Activated naive CD8-positive, alpha-beta T cell treated with anti-CD3 and anti-CD28 coated beads, Interleukin-2, amount 50 U/mL, for 24 hours (primary cell): ENCODE data around the gene MRPL14.

Experiments used
- ATAC-seq: fragments of 150-1000 bp; cut with Tn5 transposase; one replicate; pipeline ENCODE4 v1.10.0; 2021
- DNase-seq: peaks from one replicate; pipeline ENCODE4 v3.0.0; 2021
- H3K27ac Mint-ChIP-seq: one replicate; pipeline ENCODE4 v1.8.0; 2021; ENCODE audit warnings: mild to moderate bottlenecking, mixed read lengths
- H3K27me3 Mint-ChIP-seq: one replicate; pipeline ENCODE4 v1.8.0; 2021; ENCODE audit warnings: mixed read lengths
- H3K36me3 Mint-ChIP-seq: one replicate; pipeline ENCODE4 v1.8.0; 2021; ENCODE audit warnings: low read depth, mixed read lengths
- H3K4me1 Mint-ChIP-seq: one replicate; pipeline ENCODE4 v1.8.0; 2021; ENCODE audit warnings: mixed read lengths
- H3K4me3 Mint-ChIP-seq: one replicate; pipeline ENCODE4 v1.8.0; 2021; ENCODE audit warnings: mild to moderate bottlenecking, moderate library complexity, mixed read lengths
- H3K9me3 Mint-ChIP-seq: one replicate; pipeline ENCODE4 v1.8.0; 2021; ENCODE audit warnings: mixed read lengths

The MRPL14 gene

GRCh38 chr6:44090465-44090864, 36.8 kb downstream of the MRPL14 start:
- Mint-ChIP-seq H3K36me3 (no peaks in the 10 kb centered on the region), H3K27ac (no peak overlapping the region), H3K4me3 (no peak overlapping the region), H3K27me3 (no peaks in the 10 kb centered on the region), H3K4me1 (peaks cover 10% of the 10 kb centered on the region), H3K9me3 (no peaks in the 10 kb centered on the region)
- ATAC-seq (peak; percentile 74), DNase-seq (no peak)

DNA sequence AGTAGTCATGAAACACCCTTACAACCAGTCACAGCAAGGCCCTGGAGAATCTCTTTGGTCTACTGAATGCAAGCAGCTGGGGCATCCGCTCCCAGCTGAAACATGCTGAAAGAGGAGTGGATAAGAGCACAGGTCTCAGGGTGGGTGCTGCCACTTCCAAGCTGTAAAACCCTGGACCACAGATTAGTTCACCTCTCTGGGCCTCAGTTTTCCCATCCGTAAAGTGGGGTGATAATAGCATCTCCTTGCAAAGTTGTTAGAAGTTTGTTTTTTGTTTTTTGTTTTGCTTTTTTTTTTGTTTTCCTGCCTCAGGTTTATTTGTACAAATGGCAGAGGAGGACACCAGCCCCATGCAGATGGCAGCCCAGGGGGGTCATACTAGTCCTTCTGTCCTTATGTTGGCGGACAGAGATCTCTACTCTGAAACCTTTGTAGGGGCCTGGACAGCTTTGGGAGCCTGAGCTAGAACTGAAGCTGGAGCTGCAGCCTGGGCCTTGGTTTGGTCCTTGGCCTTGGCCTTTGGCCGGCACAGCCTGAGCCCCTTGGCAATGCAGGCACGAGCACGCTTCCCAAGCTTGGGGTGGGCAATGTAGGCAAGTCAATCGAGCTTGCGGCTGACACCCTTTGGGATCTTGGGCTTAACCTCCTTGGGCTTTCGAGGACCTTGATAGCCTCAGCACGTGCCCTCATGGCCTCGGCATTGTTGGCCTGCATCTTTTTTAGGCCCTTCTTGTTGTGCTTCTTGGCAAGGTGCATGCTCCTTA, 38.2 kb downstream of the MRPL14 start:
- no peaks in the 10 kb centered on the region for H3K36me3 Mint-ChIP-seq

DNA sequence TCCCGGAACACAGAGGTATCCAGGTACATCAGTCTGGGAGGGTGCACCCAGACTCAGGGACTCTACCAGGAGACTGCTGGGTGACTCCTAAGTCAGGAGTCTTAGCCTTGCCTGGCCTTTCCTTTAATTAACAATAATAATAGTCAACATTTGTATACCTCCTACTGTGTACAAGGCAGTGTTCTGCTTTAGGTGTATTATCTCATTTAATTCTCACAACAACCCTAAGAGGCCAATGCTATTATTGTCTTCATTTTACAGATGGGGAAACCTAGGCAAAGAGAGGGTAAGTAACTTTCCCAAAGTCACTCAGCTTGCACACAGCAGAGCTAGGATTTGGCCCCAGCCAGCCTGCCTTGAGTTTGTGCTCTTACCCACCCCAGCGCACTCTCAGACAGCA, 39.6 kb downstream of the MRPL14 start:
- Mint-ChIP-seq H3K4me3 (no peak overlapping the region), H3K4me1 (peaks cover 14% of the 10 kb centered on the region), H3K27me3 (no peaks in the 10 kb centered on the region), H3K9me3 (no peaks in the 10 kb centered on the region), H3K27ac (no peak overlapping the region), H3K36me3 (no peaks in the 10 kb centered on the region)
- ATAC-seq (no peak), DNase-seq (no peak)

More for the DNA sequence above, 38.2 kb downstream of the MRPL14 start:
- Mint-ChIP-seq H3K9me3 (no peaks in the 10 kb centered on the region), H3K4me3 (no peak overlapping the region), H3K27me3 (no peaks in the 10 kb centered on the region), H3K27ac (no peak overlapping the region), H3K4me1 (peaks cover 14% of the 10 kb centered on the region)
- DNase-seq, result no peak
- no peak for ATAC-seq

GRCh38 chr6:44086931-44087574, 40.2 kb downstream of the MRPL14 start:
- Mint-ChIP-seq H3K4me3 (no peak overlapping the region), H3K36me3 (no peaks in the 10 kb centered on the region), H3K27me3 (no peaks in the 10 kb centered on the region), H3K27ac (no peak overlapping the region), H3K9me3 (no peaks in the 10 kb centered on the region), H3K4me1 (peaks cover 14% of the 10 kb centered on the region)
- ATAC-seq (no peak), DNase-seq (no peak)

GRCh38 chr6:44085219-44085618, 42.0 kb downstream of the MRPL14 start:
- H3K9me3 Mint-ChIP-seq, result no peaks in the 10 kb centered on the region
- H3K4me3 Mint-ChIP-seq, result no peak overlapping the region
- no peak overlapping the region for H3K27ac Mint-ChIP-seq
- peaks cover 7% of the 10 kb centered on the region for H3K4me1 Mint-ChIP-seq
- no peak for DNase-seq
- no peaks in the 10 kb centered on the region for H3K36me3 Mint-ChIP-seq
- ATAC-seq, result no peak
- no peaks in the 10 kb centered on the region for H3K27me3 Mint-ChIP-seq

- H3K36me3 Mint-ChIP-seq, result no peaks in the 10 kb centered on the region
- ATAC-seq (peak; percentile 77), DNase-seq (no peak)
- no peak overlapping the region for H3K4me3 Mint-ChIP-seq
- H3K27me3 Mint-ChIP-seq, result no peaks in the 10 kb centered on the region
- peaks cover 7% of the 10 kb centered on the region for H3K4me1 Mint-ChIP-seq
- no peaks in the 10 kb centered on the region for H3K9me3 Mint-ChIP-seq
- peak overlapping the region; percentile 9 for H3K27ac Mint-ChIP-seq
These were observed 42.8 kb downstream of the MRPL14 start for GRCh38 chr6:44084231-44085014.

DNA sequence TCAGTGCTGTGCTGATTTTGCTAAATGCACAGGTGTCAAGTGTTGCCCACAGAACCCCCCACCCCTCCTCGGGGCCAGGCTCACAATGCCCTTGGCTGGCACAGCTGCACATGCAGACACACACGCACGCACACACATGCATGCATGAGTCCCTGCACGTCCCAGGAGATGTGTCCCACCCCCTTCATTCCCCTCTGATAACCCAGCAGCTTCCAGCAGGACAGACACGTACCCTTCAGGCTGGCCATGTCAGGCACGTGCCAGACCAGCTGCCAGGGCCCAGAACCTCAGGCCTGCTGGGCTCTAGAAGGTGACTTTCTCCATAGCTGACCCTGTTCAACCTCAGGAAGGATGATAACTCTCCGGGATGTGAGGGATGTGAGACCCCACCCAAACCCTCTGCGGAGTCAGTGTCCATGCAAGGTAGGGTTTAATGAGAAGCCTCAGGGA, 44.4 kb downstream of the MRPL14 start:
- ATAC-seq (no peak), DNase-seq (no peak)
- Mint-ChIP-seq H3K27ac (no peak overlapping the region), H3K4me3 (no peak overlapping the region), H3K36me3 (no peaks in the 10 kb centered on the region), H3K4me1 (peaks cover 7% of the 10 kb centered on the region), H3K27me3 (peaks cover 3% of the 10 kb centered on the region), H3K9me3 (no peaks in the 10 kb centered on the region)

- no peak overlapping the region for H3K27ac Mint-ChIP-seq
- no peaks in the 10 kb centered on the region for H3K9me3 Mint-ChIP-seq
- no peak for ATAC-seq
- H3K4me3 Mint-ChIP-seq, result no peak overlapping the region
- H3K4me1 Mint-ChIP-seq, result peaks cover 7% of the 10 kb centered on the region
- H3K27me3 Mint-ChIP-seq, result peaks cover 3% of the 10 kb centered on the region
- H3K36me3 Mint-ChIP-seq, result no peaks in the 10 kb centered on the region
- no peak for DNase-seq
These were observed 45.5 kb downstream of the MRPL14 start for GRCh38 chr6:44081753-44082152.

DNA sequence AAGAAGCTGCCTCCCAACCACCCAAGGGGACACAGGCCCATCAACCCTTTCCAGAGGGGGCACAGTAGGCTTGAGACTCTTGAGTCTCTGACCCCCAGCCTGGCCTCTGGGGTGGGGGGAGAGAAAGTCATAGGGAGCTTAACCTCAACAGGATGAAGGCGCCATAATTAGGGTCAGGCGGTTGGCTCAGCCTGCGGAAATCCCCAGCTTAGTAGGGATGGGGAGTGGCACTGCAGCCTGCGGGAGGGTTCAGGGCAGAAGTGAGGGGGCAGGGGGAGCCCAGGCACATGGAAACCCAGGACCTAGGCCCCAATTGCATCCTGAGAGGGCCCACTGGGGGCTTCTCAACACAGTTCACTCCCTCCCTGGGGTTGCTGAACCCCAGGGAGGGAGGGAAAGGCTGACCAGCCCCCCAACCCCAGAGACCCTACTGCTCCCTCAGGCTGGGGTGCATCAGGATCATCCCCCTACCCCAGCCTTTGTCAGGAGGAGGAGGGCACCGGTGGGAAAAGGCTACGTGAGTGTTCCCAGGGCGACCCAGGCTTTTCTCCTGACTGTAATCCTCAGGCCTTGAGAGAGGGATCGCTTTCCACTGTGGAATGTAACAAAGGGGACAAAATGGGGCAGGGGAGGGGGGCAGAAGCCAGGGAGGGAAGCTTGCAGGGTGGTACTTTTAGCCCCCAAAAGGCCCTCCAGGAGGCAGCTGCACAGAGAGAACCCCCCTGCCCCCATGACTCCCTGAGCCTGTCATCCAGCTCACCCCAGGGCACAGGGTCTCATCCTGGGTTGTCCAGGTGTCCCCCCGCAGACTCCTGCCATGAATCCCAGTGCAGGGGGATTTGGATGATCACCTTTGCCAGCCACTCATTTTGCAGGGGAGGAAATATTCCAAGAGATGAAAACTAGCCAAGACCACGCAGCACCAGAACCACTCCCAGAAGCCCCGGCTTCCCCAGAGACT, 46.4 kb downstream of the MRPL14 start:
- Mint-ChIP-seq H3K4me3 (no peak overlapping the region), H3K27ac (no peak overlapping the region), H3K4me1 (peaks cover 7% of the 10 kb centered on the region), H3K36me3 (no peaks in the 10 kb centered on the region), H3K27me3 (peaks cover 6% of the 10 kb centered on the region), H3K9me3 (no peaks in the 10 kb centered on the region)
- DNase-seq, result no peak
- no peak for ATAC-seq

- H3K27ac Mint-ChIP-seq, result no peak overlapping the region
- no peaks in the 10 kb centered on the region for H3K36me3 Mint-ChIP-seq
- ATAC-seq (no peak), DNase-seq (no peak)
- H3K9me3 Mint-ChIP-seq, result no peaks in the 10 kb centered on the region
- peaks cover under 1% of the 10 kb centered on the region for H3K4me1 Mint-ChIP-seq
- peaks cover 6% of the 10 kb centered on the region for H3K27me3 Mint-ChIP-seq
- H3K4me3 Mint-ChIP-seq, result no peak overlapping the region
These were observed 47.6 kb downstream of the MRPL14 start for GRCh38 chr6:44079672-44080071.

GRCh38 chr6:44078827-44079671, 48.2 kb downstream of the MRPL14 start:
- no peak overlapping the region for H3K4me3 Mint-ChIP-seq
- H3K27me3 Mint-ChIP-seq, result peaks cover 10% of the 10 kb centered on the region
- peak; percentile 75 for DNase-seq

DNA sequence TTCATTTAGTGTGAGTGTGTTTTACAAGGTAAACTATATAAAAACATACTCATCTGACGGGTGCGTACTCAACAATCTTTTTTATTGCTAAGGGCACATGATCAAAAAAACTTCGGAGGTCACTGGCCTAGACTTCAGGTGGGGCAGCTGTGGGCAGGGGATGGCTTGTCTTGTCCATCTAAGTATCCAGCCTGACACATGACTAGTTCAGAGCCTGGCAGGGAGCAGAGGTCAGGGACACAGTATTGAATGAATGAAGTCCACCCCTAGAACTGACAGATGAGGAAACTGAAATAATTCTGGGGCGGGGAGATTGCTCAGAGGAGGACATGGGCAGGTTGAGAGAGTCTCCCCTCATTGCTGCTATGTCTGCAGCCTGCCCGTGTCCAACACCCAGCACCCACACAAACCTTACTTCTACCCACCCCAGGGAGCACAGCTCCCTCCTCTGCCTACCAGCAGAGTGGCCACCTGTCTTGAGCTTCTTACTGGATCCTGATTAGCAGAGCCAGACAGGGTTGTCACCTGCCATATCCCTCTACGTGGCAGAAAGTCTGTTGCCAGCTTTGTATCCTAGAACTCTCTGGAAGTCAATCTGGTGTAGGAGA, 48.9 kb downstream of the MRPL14 start:
- Mint-ChIP-seq H3K27ac (no peak overlapping the region), H3K36me3 (no peaks in the 10 kb centered on the region), H3K4me3 (no peak overlapping the region), H3K27me3 (peaks cover 10% of the 10 kb centered on the region), H3K9me3 (no peaks in the 10 kb centered on the region), H3K4me1 (peaks cover 13% of the 10 kb centered on the region)
- DNase-seq (no peak), ATAC-seq (no peak)

More at GRCh38 chr6:44078827-44079671, 48.2 kb downstream of the MRPL14 start:
- Mint-ChIP-seq H3K36me3 (no peaks in the 10 kb centered on the region), H3K27ac (no peak overlapping the region), H3K9me3 (no peaks in the 10 kb centered on the region), H3K4me1 (peaks cover 7% of the 10 kb centered on the region)
- peak; percentile 8 for ATAC-seq
